Kidney (tissue), 14 donors: ENCODE measurements around the gene DGKI. TPM values are rescaled to one million over a fixed set of nuclear protein-coding genes. Genes with fewer than 3 reads are reported as not detected.

Experiments used
- DNase-seq, 5 donors: peaks; one replicate each; pipeline ENCODE4 v3.0.0-alpha.2; 2013 to 2020
- FAIRE-seq: peaks from 2 replicates; lab custom pipeline; 2012; peaks lifted over from hg19 to GRCh38; lab: Jason Lieb, UNC
- H3K27ac ChIP-seq, 2 donors: one replicate each; pipeline ENCODE4 v1.7.0; 2013; ENCODE audit warnings: low read depth in 2 of 2, low read length in 2 of 2, inconsistent platforms in 1 of 2
- H3K27me3 ChIP-seq: one replicate; pipeline ENCODE4 v1.7.1; 2013; ENCODE audit warnings: low read length, inconsistent platforms; ENCODE audit not compliant: control insufficient read depth, insufficient read depth
- H3K36me3 ChIP-seq, 3 donors: one replicate each; pipeline versions ENCODE4 v1.7.0 to v1.7.1; 2013; ENCODE audit warnings: low read length in 3 of 3, control low read depth in 1 of 3, inconsistent platforms in 1 of 3; ENCODE audit not compliant: insufficient read depth in 3 of 3, control insufficient read depth in 2 of 3
- H3K4me1 ChIP-seq, 3 donors: one replicate each; pipeline versions ENCODE4 v1.7.0 to v1.7.1; 2013; ENCODE audit warnings: low read length in 3 of 3, inconsistent platforms in 1 of 3, low read depth in 1 of 3; ENCODE audit not compliant: control insufficient read depth in 2 of 3, insufficient read depth in 2 of 3
- H3K4me3 ChIP-seq, 3 donors: one replicate each; pipeline versions ENCODE4 v1.7.0 to v1.8.1; 2013; ENCODE audit warnings: low read length in 3 of 3, control low read depth in 1 of 3, inconsistent platforms in 1 of 3
- H3K9ac ChIP-seq, 3 donors: one replicate each; pipeline versions ENCODE4 v1.7.0 to v1.7.1; 2013; ENCODE audit warnings: low read length in 3 of 3, control low read depth in 1 of 3, inconsistent platforms in 1 of 3
- H3K9me3 ChIP-seq, 3 donors: one replicate each; pipeline versions ENCODE4 v1.7.0 to v1.7.1; 2013; ENCODE audit warnings: low read length in 3 of 3, control low read depth in 1 of 3, inconsistent platforms in 1 of 3; ENCODE audit not compliant: control insufficient read depth in 2 of 3, insufficient read depth in 1 of 3
- intact Hi-C: fragments of 100-400 bp; cut with DNase I; formaldehyde crosslinking; loops from one replicate; pipeline ENCODE4 v1.11.1; 2022
- polyA plus RNA-seq: library from polyadenylated mRNA; stranded (reverse); fragments of 350-450 nt; fragmentation: Illumina TruSeq; extraction: RNeasy Lipid Tissue Mini Kit (QIAGEN cat#74804); gene quantifications from one replicate; pipeline ENCODE4 v1.2.3, GENCODE V29; 2014; ENCODE audit warnings: low read depth, low replicate concordance; ENCODE audit not compliant: insufficient read depth
- total RNA-seq: library from RNA; stranded (reverse); fragmentation: NEBNext Ultra II Directional; extraction: Animal tissue kit (Norgen Biotek cat#: 25700); gene quantifications from one replicate; pipeline ENCODE4 v1.2.1, GENCODE V29; 2021
- TF ChIP-seq, protein P1 (sequence below): IDR thresholded peaks from 3 replicates; pipeline ENCODE4 v1.5.1; 2012; ENCODE audit warnings: mild to moderate bottlenecking, moderate library complexity, borderline replicate concordance; ENCODE audit not compliant: insufficient read depth; ENCODE audit errors: extremely low read depth
- donor health status: control.
- donor health status: control.
- donor health status: control.
- donor health status: control.
- donor health status: control.
- donor health status: DM: yes; HTN: yes; CAD: no.
- donor health status: Normal renal cell carcinoma (clear cell type).

DGKI gene
- total and polyA plus RNA-seq, 2 donors from 2014 or later = 1.3 to 2.5 TPM

DNA sequence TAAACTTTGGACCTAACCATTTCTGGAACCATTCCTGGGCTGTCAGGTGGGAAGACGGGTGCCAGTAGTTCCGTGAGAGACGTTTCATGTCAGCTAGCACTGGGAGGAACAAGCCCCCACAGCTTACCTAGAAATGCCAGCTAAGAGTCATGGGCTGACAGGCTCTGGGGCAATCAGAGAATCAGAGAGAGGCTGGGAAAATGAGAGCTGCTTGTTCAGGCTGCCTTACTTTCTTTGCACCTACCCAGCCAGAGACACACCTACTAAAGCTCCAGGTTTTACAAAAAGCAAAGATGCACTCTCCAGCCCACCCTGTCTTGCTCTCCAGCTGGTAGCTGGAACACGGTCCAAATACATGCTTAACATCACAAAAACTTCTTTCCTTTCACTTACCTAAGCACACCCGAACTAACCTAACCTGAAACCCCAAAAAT, 503.9 kb downstream of the DGKI start:
- no peaks in the 10 kb centered on the region for H3K9me3 ChIP-seq
- H3K4me1 ChIP-seq = peaks cover 0 to 3% (median 0%) of the 10 kb centered on the region in 3 donors
- H3K36me3 ChIP-seq = no peaks in the 10 kb centered on the region
- intact Hi-C loops = no loop called here
- TF ChIP-seq, protein P1, sequence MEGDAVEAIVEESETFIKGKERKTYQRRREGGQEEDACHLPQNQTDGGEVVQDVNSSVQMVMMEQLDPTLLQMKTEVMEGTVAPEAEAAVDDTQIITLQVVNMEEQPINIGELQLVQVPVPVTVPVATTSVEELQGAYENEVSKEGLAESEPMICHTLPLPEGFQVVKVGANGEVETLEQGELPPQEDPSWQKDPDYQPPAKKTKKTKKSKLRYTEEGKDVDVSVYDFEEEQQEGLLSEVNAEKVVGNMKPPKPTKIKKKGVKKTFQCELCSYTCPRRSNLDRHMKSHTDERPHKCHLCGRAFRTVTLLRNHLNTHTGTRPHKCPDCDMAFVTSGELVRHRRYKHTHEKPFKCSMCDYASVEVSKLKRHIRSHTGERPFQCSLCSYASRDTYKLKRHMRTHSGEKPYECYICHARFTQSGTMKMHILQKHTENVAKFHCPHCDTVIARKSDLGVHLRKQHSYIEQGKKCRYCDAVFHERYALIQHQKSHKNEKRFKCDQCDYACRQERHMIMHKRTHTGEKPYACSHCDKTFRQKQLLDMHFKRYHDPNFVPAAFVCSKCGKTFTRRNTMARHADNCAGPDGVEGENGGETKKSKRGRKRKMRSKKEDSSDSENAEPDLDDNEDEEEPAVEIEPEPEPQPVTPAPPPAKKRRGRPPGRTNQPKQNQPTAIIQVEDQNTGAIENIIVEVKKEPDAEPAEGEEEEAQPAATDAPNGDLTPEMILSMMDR = no peak
- FAIRE-seq (no peak), DNase-seq (peak in 2 of 5 donors; percentile 17 to 35)
- H3K27ac ChIP-seq = no peak overlapping the region
- H3K4me3 ChIP-seq = peak overlapping the region; percentile 65 to 78 (median 66)
- H3K27me3 ChIP-seq = no peaks in the 10 kb centered on the region
- peak overlapping the region in 1 of 3 donors; percentile 73 for H3K9ac ChIP-seq

- H3K36me3 ChIP-seq = no peaks in the 10 kb centered on the region
- H3K9me3 ChIP-seq = no peaks in the 10 kb centered on the region
- H3K27me3 ChIP-seq = no peaks in the 10 kb centered on the region
- H3K4me1 ChIP-seq = peaks cover 0 to 3% (median 0%) of the 10 kb centered on the region in 3 donors
- peak in 2 of 5 donors; percentile 19 to 50 for DNase-seq
- FAIRE-seq = no peak
- peak overlapping the region in 2 of 3 donors; percentile 65 to 78 for H3K4me3 ChIP-seq
- no peak overlapping the region for H3K27ac ChIP-seq
- intact Hi-C loops = no loop called here
- H3K9ac ChIP-seq = peak overlapping the region in 1 of 3 donors; percentile 73
- TF ChIP-seq, protein P1 = no peak
These were observed 504.5 kb downstream of the DGKI start for GRCh38 chr7:137342265-137342664.

GRCh38 chr7:137337902-137338301, 508.9 kb downstream of the DGKI start:
- Histone ChIP-seq H3K4me3 (no peak overlapping the region), H3K9ac (no peak overlapping the region), H3K4me1 (no peaks in the 10 kb centered on the region), H3K36me3 (no peaks in the 10 kb centered on the region), H3K27ac (no peak overlapping the region), H3K27me3 (no peaks in the 10 kb centered on the region), H3K9me3 (no peaks in the 10 kb centered on the region)
- intact Hi-C loops = no loop called here
- DNase-seq = no peak
- TF ChIP-seq, protein P1 = no peak
- FAIRE-seq = no peak

GRCh38 chr7:137335814-137336213, 511.0 kb downstream of the DGKI start:
- TF ChIP-seq, protein P1 = no peak
- no peak overlapping the region for H3K27ac ChIP-seq

More at GRCh38 chr7:137335814-137336213, 511.0 kb downstream of the DGKI start:
- no peak overlapping the region for H3K4me3 ChIP-seq
- DNase-seq = no peak
- no peak overlapping the region for H3K9ac ChIP-seq
- H3K9me3 ChIP-seq = no peaks in the 10 kb centered on the region
- H3K36me3 ChIP-seq = no peaks in the 10 kb centered on the region
- no peaks in the 10 kb centered on the region for H3K4me1 ChIP-seq
- no peak for FAIRE-seq
- no peaks in the 10 kb centered on the region for H3K27me3 ChIP-seq
- intact Hi-C loops = no loop called here
